Measurements from ENCODE around the gene SEMA4D.

DNA sequence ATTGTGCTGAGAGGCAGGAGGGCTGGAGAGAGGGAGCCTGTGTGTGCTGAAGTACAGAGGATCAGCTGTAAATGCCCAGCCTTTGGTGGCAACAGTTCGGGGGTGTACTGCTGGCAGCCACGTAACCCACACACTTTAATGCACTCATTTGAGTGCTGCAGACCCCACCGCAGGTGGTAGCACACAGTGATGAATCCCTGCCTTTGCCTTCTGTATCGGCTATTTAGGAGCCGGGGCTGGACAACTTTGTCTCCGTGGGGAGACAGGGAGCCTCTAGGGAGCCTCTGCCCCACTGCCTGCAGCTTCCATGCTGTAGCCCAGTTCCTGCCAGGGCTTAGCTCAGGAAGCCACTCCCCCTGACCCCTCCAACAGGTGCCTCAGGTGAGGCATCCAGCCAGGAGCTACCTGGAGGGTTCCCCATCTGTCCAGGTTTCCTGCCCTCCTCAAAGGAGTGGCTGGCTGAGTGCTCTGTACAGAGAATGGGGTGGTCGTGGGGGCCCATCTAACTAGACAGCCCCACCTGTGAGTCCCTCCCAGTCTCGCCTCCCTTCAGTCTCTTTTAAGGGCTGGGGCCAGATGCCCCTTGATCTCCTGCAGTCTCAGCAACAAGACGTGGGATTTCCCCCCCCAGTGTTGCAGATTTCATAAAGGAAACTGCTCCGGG, 135.1 kb downstream of the SEMA4D start:
- TF ChIP-seq, protein P1, sequence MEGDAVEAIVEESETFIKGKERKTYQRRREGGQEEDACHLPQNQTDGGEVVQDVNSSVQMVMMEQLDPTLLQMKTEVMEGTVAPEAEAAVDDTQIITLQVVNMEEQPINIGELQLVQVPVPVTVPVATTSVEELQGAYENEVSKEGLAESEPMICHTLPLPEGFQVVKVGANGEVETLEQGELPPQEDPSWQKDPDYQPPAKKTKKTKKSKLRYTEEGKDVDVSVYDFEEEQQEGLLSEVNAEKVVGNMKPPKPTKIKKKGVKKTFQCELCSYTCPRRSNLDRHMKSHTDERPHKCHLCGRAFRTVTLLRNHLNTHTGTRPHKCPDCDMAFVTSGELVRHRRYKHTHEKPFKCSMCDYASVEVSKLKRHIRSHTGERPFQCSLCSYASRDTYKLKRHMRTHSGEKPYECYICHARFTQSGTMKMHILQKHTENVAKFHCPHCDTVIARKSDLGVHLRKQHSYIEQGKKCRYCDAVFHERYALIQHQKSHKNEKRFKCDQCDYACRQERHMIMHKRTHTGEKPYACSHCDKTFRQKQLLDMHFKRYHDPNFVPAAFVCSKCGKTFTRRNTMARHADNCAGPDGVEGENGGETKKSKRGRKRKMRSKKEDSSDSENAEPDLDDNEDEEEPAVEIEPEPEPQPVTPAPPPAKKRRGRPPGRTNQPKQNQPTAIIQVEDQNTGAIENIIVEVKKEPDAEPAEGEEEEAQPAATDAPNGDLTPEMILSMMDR (IDR thresholded peaks at IDR 0.05) = no peak
- TF ChIP-seq POLR2A (IDR thresholded peaks at IDR 0.05) (no peak), EP300 (IDR thresholded peaks at IDR 0.05) (no peak)
